ENCODE measurements around the gene MGAT4B.

The MGAT4B gene

GRCh38 chr5:179765400-179765799 lies 41.3 kb downstream of the MGAT4B start:
- peak; percentile 54 to 79 for DNase-seq
- Histone ChIP-seq H3K9me3 (no peaks in the 10 kb centered on the region), H3K27ac (peak overlapping the region; percentile 49 to 70), H3K27me3 (no peaks in the 10 kb centered on the region), H3K4me1 (peaks cover 0 to 61% (median 54%) of the 10 kb centered on the region in 4 donors), H3K36me3 (peaks cover 20 to 49% (median 32%) of the 10 kb centered on the region in 3 donors), H3K4me3 (no peak overlapping the region)
- intact Hi-C loops (cut with DNase I; ENCODE audit: low total_unique reads): no loop called here
- TF ChIP-seq CTCF (IDR thresholded peaks at IDR 0.05): no peak

- Histone ChIP-seq H3K36me3 (peaks cover 7 to 36% (median 19%) of the 10 kb centered on the region in 3 donors), H3K27me3 (no peaks in the 10 kb centered on the region), H3K4me1 (peaks cover 0 to 74% (median 57%) of the 10 kb centered on the region in 4 donors), H3K4me3 (no peak overlapping the region), H3K27ac (peak overlapping the region; percentile 55 to 70), H3K9me3 (no peaks in the 10 kb centered on the region)
- TF ChIP-seq CTCF (IDR thresholded peaks at IDR 0.05): no peak
- intact Hi-C loops (cut with DNase I; ENCODE audit: low total_unique reads): loop anchor here (5.0 kb wide), 2 partner anchors 33 to 93 kb away; partner anchors contain the start of gene MRNIP
- no peak for DNase-seq
Observed at GRCh38 chr5:179764056-179764455, 42.6 kb downstream of the MGAT4B start.

- Histone ChIP-seq H3K27ac (peak overlapping the region; percentile 55 to 70), H3K4me3 (no peak overlapping the region), H3K27me3 (no peaks in the 10 kb centered on the region), H3K9me3 (no peaks in the 10 kb centered on the region), H3K36me3 (peaks cover 5 to 32% (median 12%) of the 10 kb centered on the region in 3 donors), H3K4me1 (peaks cover 0 to 74% (median 55%) of the 10 kb centered on the region in 4 donors)
- TF ChIP-seq CTCF (IDR thresholded peaks at IDR 0.05): peak; percentile 81 to 86
- peak; percentile 77 to 78 for DNase-seq
- intact Hi-C loops (cut with DNase I; ENCODE audit: low total_unique reads): loop anchor here (5.0 kb wide), 2 partner anchors 34 to 94 kb away; partner anchors contain the start of gene MRNIP
Observed at GRCh38 chr5:179763215-179763945, 43.3 kb downstream of the MGAT4B start.

- intact Hi-C loops (cut with DNase I; ENCODE audit: low total_unique reads): loop anchor here (5.0 kb wide), 2 partner anchors 35 to 95 kb away; partner anchors contain the start of gene MRNIP
- Histone ChIP-seq H3K27me3 (no peaks in the 10 kb centered on the region), H3K27ac (peak overlapping the region in 1 of 2 donors; percentile 70), H3K4me1 (peaks cover 0 to 76% (median 55%) of the 10 kb centered on the region in 4 donors), H3K4me3 (no peak overlapping the region), H3K36me3 (peaks cover 5 to 26% (median 11%) of the 10 kb centered on the region in 3 donors), H3K9me3 (no peaks in the 10 kb centered on the region)
- TF ChIP-seq CTCF (IDR thresholded peaks at IDR 0.05): no peak
- no peak for DNase-seq
Observed at GRCh38 chr5:179762781-179763176, 43.9 kb downstream of the MGAT4B start.

GRCh38 chr5:179762079-179762780 lies 44.4 kb downstream of the MGAT4B start:
- DNase-seq: no peak
- intact Hi-C loops (cut with DNase I; ENCODE audit: low total_unique reads): loop anchor here (5.0 kb wide), 2 partner anchors 35 to 95 kb away; partner anchors contain the start of gene MRNIP
- no peak for TF ChIP-seq CTCF (IDR thresholded peaks at IDR 0.05)
- Histone ChIP-seq H3K36me3 (peaks cover 5 to 23% (median 11%) of the 10 kb centered on the region in 3 donors), H3K4me3 (no peak overlapping the region), H3K9me3 (no peaks in the 10 kb centered on the region), H3K4me1 (peaks cover 0 to 79% (median 55%) of the 10 kb centered on the region in 4 donors), H3K27ac (peak overlapping the region in 1 of 2 donors; percentile 70), H3K27me3 (no peaks in the 10 kb centered on the region)
